DND-41 (cell line): ENCODE measurements around the gene PDXDC1.
"Not testable (repeated sequence)": the region's sequence is repeated elsewhere in the genome, so short reads cannot be mapped to it uniquely, and the experiment has no call there.

Experiments
- EZH2 ChIP-seq: IDR thresholded peaks from 3 replicates; pipeline ENCODE4 v1.6.1; 2012; ENCODE audit warnings: borderline replicate concordance, low read depth, mild to moderate bottlenecking, moderate library complexity, low read length, inconsistent platforms; ENCODE audit not compliant: severe bottlenecking
- TF ChIP-seq, protein P1 (sequence below): IDR thresholded peaks from 2 replicates; pipeline ENCODE4 v1.5.1; 2012; ENCODE audit warnings: borderline replicate concordance, low read length, moderate library complexity, mild to moderate bottlenecking; ENCODE audit not compliant: poor library complexity, severe bottlenecking; ENCODE audit errors: extremely low read depth

DNA sequence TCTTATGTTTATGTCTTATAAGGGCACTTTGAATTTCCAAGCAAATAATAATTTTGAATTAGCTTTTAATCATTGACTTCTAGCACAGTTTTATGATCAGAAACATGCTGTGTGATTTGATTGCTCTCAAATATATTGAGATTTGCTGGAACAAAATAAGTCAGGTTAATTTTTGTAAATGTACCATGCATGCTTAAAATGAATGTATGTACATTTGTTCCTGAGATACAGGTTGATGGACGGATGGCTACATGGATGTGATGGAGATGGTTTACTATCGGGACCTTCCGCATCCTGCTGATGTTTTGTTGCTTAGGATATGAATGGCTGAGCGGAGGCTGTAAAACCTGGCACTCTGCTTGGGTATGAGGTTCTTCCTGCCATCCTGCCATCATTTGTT, 37.7 kb upstream of the PDXDC1 start, which contains the start of gene NPIPA1:
- TF ChIP-seq, protein P1, sequence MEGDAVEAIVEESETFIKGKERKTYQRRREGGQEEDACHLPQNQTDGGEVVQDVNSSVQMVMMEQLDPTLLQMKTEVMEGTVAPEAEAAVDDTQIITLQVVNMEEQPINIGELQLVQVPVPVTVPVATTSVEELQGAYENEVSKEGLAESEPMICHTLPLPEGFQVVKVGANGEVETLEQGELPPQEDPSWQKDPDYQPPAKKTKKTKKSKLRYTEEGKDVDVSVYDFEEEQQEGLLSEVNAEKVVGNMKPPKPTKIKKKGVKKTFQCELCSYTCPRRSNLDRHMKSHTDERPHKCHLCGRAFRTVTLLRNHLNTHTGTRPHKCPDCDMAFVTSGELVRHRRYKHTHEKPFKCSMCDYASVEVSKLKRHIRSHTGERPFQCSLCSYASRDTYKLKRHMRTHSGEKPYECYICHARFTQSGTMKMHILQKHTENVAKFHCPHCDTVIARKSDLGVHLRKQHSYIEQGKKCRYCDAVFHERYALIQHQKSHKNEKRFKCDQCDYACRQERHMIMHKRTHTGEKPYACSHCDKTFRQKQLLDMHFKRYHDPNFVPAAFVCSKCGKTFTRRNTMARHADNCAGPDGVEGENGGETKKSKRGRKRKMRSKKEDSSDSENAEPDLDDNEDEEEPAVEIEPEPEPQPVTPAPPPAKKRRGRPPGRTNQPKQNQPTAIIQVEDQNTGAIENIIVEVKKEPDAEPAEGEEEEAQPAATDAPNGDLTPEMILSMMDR, result not testable (repeated sequence)
- not testable (repeated sequence) for TF ChIP-seq EZH2
